GM19438 (cell line): Measurements from ENCODE around the gene TRIM10.
"Not testable (repeated sequence)": the region's sequence is repeated elsewhere in the genome, so short reads cannot be mapped to it uniquely, and the experiment has no call there.

ENCODE experiments used
- ATAC-seq: cut with Tn5 transposase; IDR thresholded peaks from one replicate; pipeline ENCODE4 v1.9.1; 2021; ENCODE audit warnings: low read depth; ENCODE audit not compliant: unreplicated experiment

TRIM10 gene

DNA sequence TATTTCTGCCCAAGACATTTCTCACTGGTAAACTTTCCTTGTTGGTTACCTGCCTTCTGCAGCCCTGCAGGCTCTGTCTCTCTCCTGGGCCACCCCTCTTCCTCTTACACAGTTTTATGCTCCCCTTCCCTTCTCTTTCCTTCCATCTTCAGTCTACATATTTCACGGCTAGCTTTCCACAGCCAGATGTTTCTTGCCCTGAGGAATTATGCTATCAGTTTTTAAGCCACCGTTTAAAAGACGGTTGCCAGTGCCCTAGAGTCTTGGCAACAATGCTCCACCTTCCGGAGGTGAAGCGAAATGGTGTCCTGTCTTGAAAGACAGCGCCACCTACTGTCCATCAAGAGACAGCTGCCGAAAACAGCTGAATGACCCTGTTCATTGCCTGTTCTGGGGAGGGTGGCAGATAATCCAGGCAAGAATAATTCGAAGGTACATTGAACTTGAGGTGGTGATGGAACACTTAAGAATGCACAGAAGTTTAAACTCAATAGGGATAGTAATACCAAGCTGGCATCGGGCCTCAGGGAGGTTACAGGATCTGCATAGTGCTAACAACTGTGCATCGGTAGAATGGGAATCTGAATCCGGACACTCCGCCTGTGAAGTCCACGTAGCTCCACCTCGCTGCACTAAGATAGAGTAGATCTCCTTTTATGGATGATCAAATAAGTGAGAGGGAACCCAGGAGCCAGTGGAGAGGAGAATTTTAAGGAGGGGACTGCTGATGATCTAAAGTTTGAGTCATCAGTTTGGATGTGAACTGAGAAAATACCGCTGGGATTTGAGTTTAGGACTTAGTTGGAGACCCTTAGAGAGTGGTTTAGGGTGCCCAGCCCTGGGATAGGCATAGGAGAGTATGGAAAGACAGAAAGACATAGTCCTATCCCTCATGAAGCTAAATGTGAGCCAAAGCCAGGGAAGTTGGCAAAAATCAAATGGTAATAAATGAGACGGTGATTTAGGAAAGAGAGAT is 29.8 kb downstream of the TRIM10 start:
- ATAC-seq: no peak

DNA sequence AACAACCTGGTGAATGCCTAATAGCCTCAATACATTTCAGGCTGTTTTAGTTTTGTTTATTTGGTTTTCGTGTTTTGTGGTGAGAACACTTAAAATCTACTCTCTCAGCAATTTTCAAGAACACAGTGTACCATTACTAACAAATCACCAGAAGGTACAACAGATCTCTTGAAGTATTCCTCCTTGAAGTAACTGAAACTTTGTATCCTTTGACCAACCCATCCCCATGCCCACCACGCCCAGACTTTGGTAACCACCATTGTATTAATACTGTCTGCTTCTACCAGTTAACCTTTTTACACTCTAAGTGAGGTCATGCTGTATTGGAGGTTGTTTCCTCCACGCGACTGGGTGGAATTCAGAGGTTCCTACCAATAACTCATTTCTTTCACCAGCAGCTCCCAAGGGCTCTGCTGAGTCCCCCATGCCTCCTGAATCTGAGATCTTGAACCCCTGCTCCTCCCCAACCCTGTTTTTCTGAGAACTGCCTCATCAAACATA is 30.8 kb downstream of the TRIM10 start:
- ATAC-seq: no peak

DNA sequence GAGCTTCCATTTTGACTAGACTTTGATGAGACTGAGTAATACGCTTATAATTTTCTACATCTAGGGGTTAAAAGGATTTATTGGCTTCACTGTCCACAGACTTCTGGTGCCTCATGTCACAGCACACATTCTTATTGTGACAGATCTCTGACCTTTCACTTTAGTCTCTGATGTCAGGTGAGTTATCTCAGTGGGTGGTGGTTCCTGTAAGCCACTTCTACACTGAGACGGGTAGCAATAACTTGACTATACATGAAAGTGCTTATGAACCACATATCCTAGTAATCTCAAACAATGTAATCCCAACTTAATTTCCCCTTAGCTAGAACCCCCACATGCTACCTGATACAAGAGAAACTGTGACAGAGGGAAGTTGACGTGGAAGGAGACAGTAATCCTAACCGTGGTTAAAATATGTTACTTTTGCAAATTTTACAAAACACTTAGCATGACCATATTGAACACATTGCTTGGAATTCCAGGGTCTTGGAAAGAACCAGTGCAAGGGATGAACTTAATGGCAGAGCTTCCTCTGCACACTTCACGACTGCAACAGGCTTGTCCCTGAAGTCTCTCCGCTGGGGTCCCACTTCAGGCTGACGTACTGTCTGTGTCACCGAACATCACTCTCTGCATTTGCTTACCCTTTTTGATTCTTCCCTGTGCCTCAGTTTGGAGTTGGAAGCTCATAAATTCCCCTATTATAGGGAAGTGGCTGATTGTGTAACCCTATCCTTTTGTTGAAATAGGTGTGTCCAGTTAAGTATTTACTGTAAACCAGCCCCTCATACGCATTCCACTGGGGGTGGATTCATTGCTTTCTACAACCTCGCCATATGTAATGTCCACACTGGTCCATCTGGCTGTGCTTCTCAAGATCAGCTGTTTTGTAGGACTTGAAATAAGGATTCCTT is 31.5 kb downstream of the TRIM10 start:
- ATAC-seq: no peak

DNA sequence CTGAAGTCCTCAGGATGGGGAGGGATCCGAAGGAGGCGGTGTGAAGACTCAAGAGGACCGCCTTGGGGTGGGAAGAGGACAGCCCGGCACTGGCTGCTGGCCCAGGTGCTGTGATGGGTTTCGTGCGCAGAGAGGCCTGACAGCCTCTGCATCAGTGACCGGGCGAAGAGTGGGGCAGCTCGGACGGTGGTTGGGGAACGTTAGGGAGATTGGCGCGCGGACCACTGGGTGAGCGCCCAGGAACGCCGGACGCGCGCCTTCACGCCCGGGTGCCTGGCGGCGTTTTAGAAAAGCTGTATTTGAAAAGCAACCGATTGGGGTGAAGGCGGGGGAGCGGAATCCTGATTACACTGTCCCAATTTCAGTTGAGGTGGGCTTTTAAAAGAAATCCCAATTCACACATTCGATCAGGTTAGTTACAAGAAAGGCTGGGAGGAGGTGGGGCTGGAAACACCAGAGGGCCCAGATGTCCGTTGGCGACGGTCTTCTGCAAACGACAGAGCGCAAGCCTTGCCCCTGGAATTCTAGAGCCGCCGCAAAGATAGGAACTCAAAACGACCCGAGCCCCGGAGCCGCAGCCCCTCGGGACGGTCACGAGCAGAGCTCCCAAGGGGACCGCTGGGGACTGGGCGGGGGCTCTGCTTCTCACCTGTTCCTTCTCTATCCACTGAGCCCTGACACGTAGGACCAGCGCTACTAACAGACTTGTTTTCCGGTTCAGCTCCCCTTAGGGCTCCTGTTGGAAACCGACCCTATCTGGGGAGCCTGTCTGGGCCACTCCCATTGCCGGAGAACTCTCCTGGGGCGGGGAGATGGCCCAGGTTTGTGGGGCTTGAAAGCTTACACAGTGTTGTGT is 33.5 kb downstream of the TRIM10 start:
- ATAC-seq: no peak

DNA sequence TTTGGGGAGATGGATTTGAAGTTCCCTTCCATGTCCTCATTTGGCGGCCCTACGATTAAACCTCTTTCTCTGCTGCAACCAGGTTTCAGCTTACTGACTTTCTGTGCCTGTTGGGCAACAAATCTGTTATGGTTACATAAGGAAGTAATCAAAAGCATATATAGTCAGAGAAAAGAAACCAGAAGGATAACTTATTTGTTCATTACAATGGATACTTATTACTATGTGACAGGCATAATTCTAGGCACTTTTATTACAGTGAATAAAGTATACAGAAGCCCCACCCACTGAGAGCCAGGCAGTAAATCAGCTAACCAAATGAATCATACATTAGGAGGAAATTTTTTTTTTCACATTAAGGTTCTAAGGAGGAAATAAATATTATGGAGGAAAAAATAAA is 38.5 kb downstream of the TRIM10 start:
- no peak for ATAC-seq

DNA sequence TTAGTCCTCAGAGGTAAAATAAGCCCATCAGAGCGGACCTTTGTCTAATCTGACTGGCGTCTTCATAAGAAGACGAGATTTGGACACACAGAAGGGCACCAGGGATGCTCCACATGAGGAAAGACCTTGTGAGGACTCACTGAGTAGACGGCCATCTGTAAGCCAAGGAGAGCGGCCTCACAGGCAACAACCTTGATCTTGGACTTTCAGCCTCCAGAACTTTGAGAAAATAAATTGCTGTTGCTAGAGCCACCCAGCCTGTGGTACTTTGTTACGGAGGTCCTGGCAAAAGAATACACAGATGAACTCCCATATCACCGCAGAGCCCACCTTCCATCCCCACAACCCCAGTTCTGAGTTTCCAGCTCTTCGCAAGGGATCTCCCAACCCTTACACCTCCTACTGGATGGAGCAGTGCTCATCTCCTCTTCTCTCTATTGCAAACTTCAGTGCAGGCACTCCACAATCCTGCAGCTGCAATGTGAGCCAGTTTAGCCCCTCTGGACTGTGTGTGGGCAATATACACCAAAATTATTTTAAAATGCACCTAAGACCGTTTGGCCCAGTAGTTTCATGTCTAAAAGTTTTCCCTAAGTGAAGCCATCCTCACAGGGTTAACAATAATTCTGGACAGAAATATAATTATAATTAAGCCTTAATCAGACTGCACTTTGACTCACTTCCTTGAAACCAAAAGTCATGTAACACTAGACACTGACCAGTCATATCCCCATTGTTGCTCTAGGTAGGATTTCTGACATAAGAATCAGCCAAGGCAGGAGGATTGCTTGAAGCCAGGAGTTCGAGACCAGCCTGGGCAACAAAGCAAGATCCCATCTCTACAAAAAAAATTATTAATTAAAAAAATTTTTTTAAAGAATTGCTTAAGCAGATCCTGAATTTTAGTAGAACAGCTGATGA is 39.3 kb downstream of the TRIM10 start:
- no peak for ATAC-seq

DNA sequence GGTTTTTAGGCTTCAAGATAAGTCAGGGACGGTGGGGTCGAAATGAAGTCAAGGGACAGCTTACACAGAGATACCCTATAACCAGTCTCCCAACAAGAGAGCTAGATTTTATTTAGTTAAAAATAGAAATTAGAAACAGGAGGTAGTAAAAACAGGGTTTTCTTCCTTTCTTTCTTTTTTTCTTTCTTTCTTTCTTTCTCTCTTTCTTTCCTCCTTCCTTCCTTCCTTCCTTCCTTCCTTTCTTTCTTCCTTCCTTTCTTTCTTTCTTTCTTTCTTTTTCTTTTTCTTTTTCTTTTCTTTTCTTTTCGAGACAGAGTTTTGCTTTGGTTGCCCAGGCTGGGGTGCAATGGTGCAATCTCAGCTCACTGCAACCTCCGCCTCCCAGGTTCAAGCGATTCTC is 42.3 kb downstream of the TRIM10 start:
- not testable (repeated sequence) for ATAC-seq

DNA sequence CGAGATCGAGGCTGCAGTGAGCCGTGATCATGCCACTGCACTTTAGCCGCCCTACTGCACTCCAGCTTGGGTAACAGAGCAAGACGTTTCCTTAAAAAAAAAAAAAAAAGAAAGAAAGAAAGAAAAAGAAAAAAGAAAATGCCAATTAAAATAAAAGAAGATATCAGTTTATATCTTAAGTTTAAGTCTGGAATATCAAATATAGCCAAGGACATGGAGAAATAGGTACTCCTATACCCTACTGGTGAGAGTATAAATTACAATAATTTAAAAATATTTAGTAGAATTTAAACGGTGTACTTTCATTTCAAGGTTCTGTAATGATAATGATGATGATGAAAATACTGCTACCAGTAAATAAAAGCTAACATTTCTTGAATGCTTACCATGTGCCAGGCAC is 44.3 kb downstream of the TRIM10 start:
- ATAC-seq: no peak

DNA sequence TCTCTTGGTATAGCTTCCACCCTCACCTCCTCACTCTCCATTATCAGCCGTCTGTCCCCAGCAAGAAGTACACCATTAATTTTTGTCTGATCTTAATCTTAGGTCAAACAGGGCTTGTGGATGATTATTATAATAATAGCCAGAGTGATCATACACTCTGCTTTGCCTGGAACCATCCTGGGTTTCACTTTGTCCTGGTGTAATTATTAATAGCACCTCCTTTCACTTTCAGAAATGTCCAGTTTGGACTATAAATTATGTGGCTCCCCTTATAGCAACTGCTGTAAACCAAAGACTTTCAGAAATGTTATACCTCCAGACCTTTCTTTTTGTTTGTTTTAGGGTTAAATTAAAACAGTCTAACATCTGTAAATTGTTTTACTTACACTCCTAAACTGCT is 47.2 kb downstream of the TRIM10 start:
- no peak for ATAC-seq

DNA sequence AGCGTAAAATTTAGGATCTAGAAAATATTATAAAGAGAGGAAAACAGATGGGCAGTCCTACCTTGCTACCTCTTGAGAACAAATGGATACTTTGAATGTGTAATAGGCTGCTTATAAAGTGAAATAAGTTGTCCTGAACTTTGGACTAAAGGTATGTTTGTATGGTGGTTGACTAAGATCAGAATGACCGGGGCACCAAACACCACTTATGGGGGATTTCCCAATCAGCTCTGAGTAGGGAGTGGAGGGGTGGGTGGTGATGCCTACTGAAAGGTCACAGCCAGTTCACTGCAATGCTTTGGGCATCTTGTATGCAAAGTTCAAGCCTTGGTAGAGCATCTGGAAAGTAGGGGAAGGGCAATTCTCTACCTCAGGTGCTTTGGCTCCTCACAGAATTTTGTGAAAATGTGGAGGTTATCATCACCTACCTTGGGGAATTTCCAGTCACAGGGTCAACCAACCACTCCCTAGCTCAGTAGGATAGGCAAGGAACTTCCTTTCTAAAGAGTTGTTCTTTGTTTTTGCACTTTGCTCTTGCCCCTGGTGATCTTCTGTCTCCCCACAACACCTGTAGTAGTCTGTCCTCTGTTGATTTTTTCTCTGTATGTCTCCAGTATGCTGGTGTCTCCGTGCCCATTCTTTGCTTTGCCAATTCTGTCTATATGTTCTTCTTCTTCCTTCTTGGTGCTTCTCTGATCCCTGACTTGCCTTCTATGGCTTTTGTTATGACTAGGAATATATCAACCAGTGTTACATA is 47.8 kb downstream of the TRIM10 start, which contains the start of gene TRIM31:
Gene TRIM31, minus strand, starts transcription at position 88 of the 757 bp plus-strand sequence. CDS start 285 bp downstream, outside the sequence.
- no peak for ATAC-seq

DNA sequence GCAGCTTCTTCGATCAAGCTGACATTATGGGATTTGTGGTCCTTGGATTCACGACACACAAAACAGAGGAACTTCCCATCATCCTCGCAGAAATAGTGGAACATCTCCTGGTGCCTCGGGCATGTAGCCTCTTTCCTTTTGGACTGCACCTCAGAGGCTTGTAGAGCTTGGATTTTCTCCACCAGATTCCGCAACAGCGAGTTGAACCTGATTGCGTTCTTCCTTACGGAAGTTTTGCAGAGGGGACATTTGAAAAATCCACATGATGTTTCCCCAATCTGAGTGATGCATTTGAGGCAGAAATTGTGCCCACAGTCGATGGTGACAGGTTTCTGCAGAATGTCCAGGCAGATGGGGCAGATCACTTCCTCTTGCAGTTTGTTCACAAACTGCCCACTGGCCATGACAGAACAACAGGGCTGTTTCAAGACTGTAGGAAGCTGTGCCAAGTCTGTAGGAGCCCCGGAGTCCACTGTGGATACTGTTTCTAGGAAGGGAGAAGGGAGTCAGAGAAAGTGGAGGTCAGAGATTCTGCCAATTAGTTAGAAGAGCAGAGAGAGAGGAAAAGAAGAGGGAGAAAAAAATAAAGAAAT is 48.5 kb downstream of the TRIM10 start:
- no peak for ATAC-seq

DNA sequence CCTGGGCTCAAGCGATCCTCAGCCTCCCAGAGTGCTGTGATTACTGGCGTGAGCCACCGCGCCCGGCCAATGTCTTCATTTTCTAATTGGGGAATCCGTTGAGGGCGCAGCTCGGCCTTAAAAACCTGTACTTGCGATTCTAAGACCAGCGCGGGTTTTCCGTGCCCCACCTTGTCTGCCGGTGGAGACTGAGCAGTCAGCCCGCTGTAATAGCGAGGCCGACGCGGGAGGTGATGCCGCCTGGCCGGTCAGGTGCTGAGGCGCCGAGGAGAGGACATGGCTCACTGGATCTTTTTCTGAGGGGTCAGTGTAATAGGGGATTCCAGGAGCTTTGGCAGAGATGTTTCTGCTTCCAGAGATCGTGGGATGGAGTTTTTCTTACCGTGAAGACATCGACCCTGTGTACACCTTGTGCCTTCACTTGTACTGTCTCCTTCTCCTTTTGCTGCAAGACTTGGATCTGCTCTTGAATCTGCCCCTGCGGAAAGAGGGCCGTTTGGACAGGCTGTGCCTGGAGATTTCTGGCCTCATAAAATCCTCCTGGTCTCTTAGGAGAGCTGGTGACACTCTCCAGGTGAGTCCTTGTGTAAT is 49.6 kb downstream of the TRIM10 start:
- no peak for ATAC-seq

DNA sequence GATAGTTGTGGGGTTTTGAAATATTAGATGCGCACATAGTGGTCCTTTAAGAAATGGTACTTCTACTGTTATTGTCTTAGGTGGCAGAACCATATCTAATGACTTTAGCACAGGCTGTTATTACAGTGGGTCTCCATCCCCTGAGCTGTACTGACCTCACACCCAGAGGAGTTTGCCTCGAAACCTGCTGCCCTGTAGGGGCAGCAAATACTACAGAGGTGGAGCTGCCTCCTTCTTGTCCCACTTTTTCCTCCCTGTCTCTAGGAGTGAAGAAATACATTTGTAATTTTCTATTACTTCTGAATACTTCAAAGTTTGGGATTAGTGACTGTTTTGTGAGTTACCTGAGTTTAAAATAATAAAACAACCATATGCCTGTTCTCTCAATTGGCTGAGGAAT is 56.4 kb downstream of the TRIM10 start:
- no peak for ATAC-seq

DNA sequence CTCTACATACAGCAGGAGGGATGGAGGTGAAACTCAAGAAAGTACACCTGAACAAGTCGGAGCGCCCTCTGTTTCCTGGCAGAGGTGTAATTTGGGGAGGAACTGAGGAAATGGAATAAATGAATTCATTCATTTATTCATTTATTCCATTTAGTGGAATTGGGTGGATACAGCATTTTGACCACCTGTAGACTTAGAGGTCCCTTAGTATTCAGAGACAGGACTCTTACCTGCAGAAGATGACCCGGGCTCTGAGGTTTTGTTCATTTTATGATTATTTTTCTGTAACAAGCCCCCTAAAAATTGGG is 57.2 kb downstream of the TRIM10 start:
- no peak for ATAC-seq

DNA sequence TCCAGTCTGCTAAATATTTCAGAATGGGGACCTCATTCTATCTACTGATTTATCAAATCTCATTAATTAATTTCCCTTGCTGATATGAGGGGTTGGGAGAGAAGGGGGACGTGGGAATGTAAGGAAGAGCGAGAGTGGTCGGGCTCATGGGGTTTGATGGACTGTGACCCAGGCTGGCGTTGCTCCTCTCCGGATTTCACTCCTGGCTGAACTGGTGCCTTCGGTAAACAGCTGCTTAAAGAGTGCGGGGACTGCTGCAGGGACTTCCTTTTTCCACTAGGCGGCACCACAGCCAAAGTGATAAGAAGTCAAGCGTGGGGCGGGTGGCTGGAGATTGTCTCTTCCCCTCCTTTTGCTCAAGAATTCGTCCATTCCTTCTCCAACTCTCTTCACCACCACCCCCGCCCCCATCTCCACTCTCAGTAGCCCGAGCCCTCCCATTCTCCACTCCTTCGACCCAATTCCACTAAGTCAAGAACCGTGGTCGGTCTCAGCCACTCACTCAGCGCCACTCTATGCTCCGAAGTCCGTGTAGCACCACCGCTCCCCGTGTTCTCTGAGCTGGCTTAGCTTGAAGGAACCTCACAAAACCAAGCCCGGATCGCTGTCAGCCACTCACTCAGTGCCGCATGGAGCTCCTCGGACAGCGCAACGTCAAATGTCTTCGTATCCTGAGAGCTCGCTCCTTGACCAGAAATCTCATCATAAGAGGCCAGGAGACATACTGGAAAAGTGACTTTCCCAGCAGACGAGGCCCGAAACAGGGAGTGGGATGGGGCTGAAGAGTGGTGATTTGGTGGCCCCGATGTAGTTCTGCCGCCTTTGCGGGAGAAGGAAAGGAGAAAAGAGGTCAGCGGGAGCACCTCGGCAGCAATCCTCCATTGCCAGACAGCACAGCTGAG is 57.8 kb downstream of the TRIM10 start:
- peak; percentile 51 for ATAC-seq

DNA sequence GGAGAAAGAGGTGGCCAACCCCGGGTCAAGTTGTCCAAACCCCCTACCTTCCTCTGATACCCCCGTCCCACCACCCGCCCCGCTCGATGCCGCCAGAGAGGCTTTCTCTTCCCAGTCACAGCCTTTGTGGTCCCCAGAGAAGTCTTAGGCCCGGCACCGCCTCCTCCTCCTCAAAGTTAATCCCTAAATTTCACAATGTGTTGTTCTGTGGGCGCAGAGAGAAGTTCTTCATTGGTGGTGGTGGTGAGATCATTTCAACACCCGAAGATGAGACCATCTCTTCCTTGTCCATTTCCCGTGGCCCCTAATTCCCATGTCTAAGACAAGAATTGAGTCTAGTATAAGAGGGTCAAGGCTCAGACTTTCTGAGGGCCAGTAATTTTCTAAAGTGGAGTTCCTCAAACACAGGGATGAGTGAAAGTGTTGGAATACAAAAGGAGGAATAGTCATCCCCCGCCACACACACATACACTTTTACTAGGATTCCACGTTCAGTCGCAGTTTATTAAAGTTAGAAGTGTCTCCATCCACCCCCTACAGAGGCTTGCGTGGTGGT is 58.5 kb downstream of the TRIM10 start:
- no peak for ATAC-seq
